ENCODE measurements around the gene IL22RA1.

Gene IL22RA1

GRCh38 chr1:24149866-24150233 lies 6.9 kb upstream of the IL22RA1 start:
- H3K4me3 ChIP-seq (ENCODE audit: low read depth, low read length) = no peak overlapping the region
- no peak for TF ChIP-seq CTCF (IDR thresholded peaks at IDR 0.05; ENCODE audit: insufficient read depth, low read depth, low read length, missing control alignments)
- DNase-seq (ENCODE audit: low read depth) = no peak

- DNase-seq (ENCODE audit: low read depth) = no peak
- no peak overlapping the region for H3K4me3 ChIP-seq (ENCODE audit: low read depth, low read length)
- TF ChIP-seq CTCF (IDR thresholded peaks at IDR 0.05; ENCODE audit: insufficient read depth, low read depth, low read length, missing control alignments) = no peak
These were observed 4.9 kb upstream of the IL22RA1 start for GRCh38 chr1:24147816-24148215.

GRCh38 chr1:24147194-24147593 lies 4.3 kb upstream of the IL22RA1 start:
- no peak for TF ChIP-seq CTCF (IDR thresholded peaks at IDR 0.05; ENCODE audit: insufficient read depth, low read depth, low read length, missing control alignments)
- DNase-seq (ENCODE audit: low read depth) = no peak
- H3K4me3 ChIP-seq (ENCODE audit: low read depth, low read length) = no peak overlapping the region

GRCh38 chr1:24141311-24141997 lies 1.5 kb downstream of the IL22RA1 start:
- no peak for TF ChIP-seq CTCF (IDR thresholded peaks at IDR 0.05; ENCODE audit: insufficient read depth, low read depth, low read length, missing control alignments)
- DNase-seq (ENCODE audit: low read depth) = no peak
- no peak overlapping the region for H3K4me3 ChIP-seq (ENCODE audit: low read depth, low read length)

- no peak overlapping the region for H3K4me3 ChIP-seq (ENCODE audit: low read depth, low read length)
- no peak for TF ChIP-seq CTCF (IDR thresholded peaks at IDR 0.05; ENCODE audit: insufficient read depth, low read depth, low read length, missing control alignments)
- DNase-seq (ENCODE audit: low read depth) = no peak
These were observed 2.2 kb downstream of the IL22RA1 start for GRCh38 chr1:24140741-24141181.

GRCh38 chr1:24139841-24140425 lies 3.0 kb downstream of the IL22RA1 start:
- no peak overlapping the region for H3K4me3 ChIP-seq (ENCODE audit: low read depth, low read length)
- no peak for TF ChIP-seq CTCF (IDR thresholded peaks at IDR 0.05; ENCODE audit: insufficient read depth, low read depth, low read length, missing control alignments)
- DNase-seq (ENCODE audit: low read depth) = no peak

GRCh38 chr1:24139222-24139489 lies 3.8 kb downstream of the IL22RA1 start:
- no peak for DNase-seq (ENCODE audit: low read depth)
- TF ChIP-seq CTCF (IDR thresholded peaks at IDR 0.05; ENCODE audit: insufficient read depth, low read depth, low read length, missing control alignments) = no peak
- H3K4me3 ChIP-seq (ENCODE audit: low read depth, low read length) = no peak overlapping the region

Measured in GM12865 (cell line).